ENCODE measurements around the gene TEX14.
A peak's percentile ranks its signal among the peaks of the same experiment; 100 is the strongest.

Gene TEX14

GRCh38 chr17:58560511-58560910 is 131.3 kb downstream of the TEX14 start:
- DNase-seq (ENCODE audit: low spot score): no peak

GRCh38 chr17:58557981-58558380 is 133.9 kb downstream of the TEX14 start:
- no peak for DNase-seq (ENCODE audit: low spot score)

- DNase-seq (ENCODE audit: low spot score): peak; percentile 90
Observed at GRCh38 chr17:58556833-58557250, 135.0 kb downstream of the TEX14 start.

- DNase-seq (ENCODE audit: low spot score): peak; percentile 95
Observed at GRCh38 chr17:58555109-58555508, 136.7 kb downstream of the TEX14 start.

- peak; percentile 46 for DNase-seq (ENCODE audit: low spot score)
Observed at GRCh38 chr17:58541249-58541648, 150.6 kb downstream of the TEX14 start.

- DNase-seq (ENCODE audit: low spot score): no peak
Observed at GRCh38 chr17:58539698-58540097, 152.1 kb downstream of the TEX14 start.

GRCh38 chr17:58538811-58539409 is 152.9 kb downstream of the TEX14 start:
- no peak for DNase-seq (ENCODE audit: low spot score)

GRCh38 chr17:58537266-58537665 is 154.6 kb downstream of the TEX14 start:
- DNase-seq (ENCODE audit: low spot score): no peak

GRCh38 chr17:58536542-58536941 is 155.3 kb downstream of the TEX14 start:
- no peak for DNase-seq (ENCODE audit: low spot score)

GRCh38 chr17:58535431-58535830 is 156.4 kb downstream of the TEX14 start:
- no peak for DNase-seq (ENCODE audit: low spot score)

GRCh38 chr17:58534901-58535421 is 156.9 kb downstream of the TEX14 start:
- no peak for DNase-seq (ENCODE audit: low spot score)

- no peak for DNase-seq (ENCODE audit: low spot score)
Observed at GRCh38 chr17:58534331-58534730, 157.5 kb downstream of the TEX14 start.

GRCh38 chr17:58533616-58534188 is 158.1 kb downstream of the TEX14 start:
- DNase-seq (ENCODE audit: low spot score): peak; percentile 89

GRCh38 chr17:58532555-58532951 is 159.3 kb downstream of the TEX14 start:
- DNase-seq (ENCODE audit: low spot score): peak; percentile 46

GRCh38 chr17:58531661-58532554 is 159.9 kb downstream of the TEX14 start:
- peak; percentile 79 for DNase-seq (ENCODE audit: low spot score)

GRCh38 chr17:58531122-58531521 is 160.7 kb downstream of the TEX14 start:
- peak; percentile 36 for DNase-seq (ENCODE audit: low spot score)

GRCh38 chr17:58530655-58531054 is 161.2 kb downstream of the TEX14 start:
- peak; percentile 51 for DNase-seq (ENCODE audit: low spot score)

GRCh38 chr17:58529275-58529674 is 162.6 kb downstream of the TEX14 start:
- DNase-seq (ENCODE audit: low spot score): peak; percentile 90

GRCh38 chr17:58528443-58528842 is 163.4 kb downstream of the TEX14 start:
- DNase-seq (ENCODE audit: low spot score): peak; percentile 38

GRCh38 chr17:58527949-58528348 is 163.9 kb downstream of the TEX14 start:
- DNase-seq (ENCODE audit: low spot score): peak; percentile 95

GRCh38 chr17:58527306-58527705 is 164.5 kb downstream of the TEX14 start:
- peak; percentile 55 for DNase-seq (ENCODE audit: low spot score)

- no peak for DNase-seq (ENCODE audit: low spot score)
Observed at GRCh38 chr17:58525239-58525638, 166.6 kb downstream of the TEX14 start.

- no peak for DNase-seq (ENCODE audit: low spot score)
Observed at GRCh38 chr17:58521680-58522079, 170.2 kb downstream of the TEX14 start.
